G401.6 (cell line): ENCODE results near the gene TAS1R2.

Experiments used
- FAIRE-seq: peaks from 2 replicates; lab custom pipeline; 2012; peaks lifted over from hg19 to GRCh38; lab: Jason Lieb, UNC

Gene TAS1R2

GRCh38 chr1:18799454-18799853, 60.0 kb downstream of the TAS1R2 start:
- FAIRE-seq: no peak

GRCh38 chr1:18798946-18799345, 60.5 kb downstream of the TAS1R2 start:
- no peak for FAIRE-seq

GRCh38 chr1:18798533-18798932, 60.9 kb downstream of the TAS1R2 start:
- FAIRE-seq: no peak

GRCh38 chr1:18796950-18797349, 62.5 kb downstream of the TAS1R2 start:
- FAIRE-seq: no peak

- FAIRE-seq: no peak
These were observed 64.3 kb downstream of the TAS1R2 start for GRCh38 chr1:18795002-18795689.

GRCh38 chr1:18794561-18794960, 64.9 kb downstream of the TAS1R2 start:
- FAIRE-seq: no peak

GRCh38 chr1:18794051-18794450, 65.4 kb downstream of the TAS1R2 start:
- FAIRE-seq: no peak

- no peak for FAIRE-seq
These were observed 66.3 kb downstream of the TAS1R2 start for GRCh38 chr1:18793164-18793563.

GRCh38 chr1:18792747-18793146, 66.7 kb downstream of the TAS1R2 start:
- no peak for FAIRE-seq
